ENCODE data around the gene C12orf50. TPM values are rescaled to one million over a fixed set of nuclear protein-coding genes. Genes with fewer than 3 reads are reported as not detected.

C12orf50 gene
- total RNA-seq, 4 donors from 2014 or later = not detected

GRCh38 chr12:88015825-88016224 lies 13.4 kb downstream of the C12orf50 start:
- DNase-seq (ENCODE audit: low spot score in 2 of 2) = no peak
- WGBS, 2 donors = 32 to 35% methylated on average over 1 of the region's 1 CpG
- intact Hi-C loops (cut with DNase I; ENCODE audit: low total_unique reads) = no loop called here
- TF ChIP-seq CTCF (IDR thresholded peaks at IDR 0.05) (no peak), POLR2A (IDR thresholded peaks at IDR 0.05) (no peak)
- H3K4me3 ChIP-seq (ENCODE audit: low read depth, poor library complexity, severe bottlenecking) = no peak overlapping the region

GRCh38 chr12:88011755-88012154 lies 17.4 kb downstream of the C12orf50 start:
- H3K4me3 ChIP-seq (ENCODE audit: low read depth, poor library complexity, severe bottlenecking) = no peak overlapping the region
- no peak for DNase-seq (ENCODE audit: low spot score in 2 of 2)
- 68 to 73% methylated on average over 5 of the region's 5 CpGs for WGBS, 2 donors
- TF ChIP-seq CTCF (IDR thresholded peaks at IDR 0.05) (no peak), POLR2A (IDR thresholded peaks at IDR 0.05) (no peak)
- intact Hi-C loops (cut with DNase I; ENCODE audit: low total_unique reads) = no loop called here

DNA sequence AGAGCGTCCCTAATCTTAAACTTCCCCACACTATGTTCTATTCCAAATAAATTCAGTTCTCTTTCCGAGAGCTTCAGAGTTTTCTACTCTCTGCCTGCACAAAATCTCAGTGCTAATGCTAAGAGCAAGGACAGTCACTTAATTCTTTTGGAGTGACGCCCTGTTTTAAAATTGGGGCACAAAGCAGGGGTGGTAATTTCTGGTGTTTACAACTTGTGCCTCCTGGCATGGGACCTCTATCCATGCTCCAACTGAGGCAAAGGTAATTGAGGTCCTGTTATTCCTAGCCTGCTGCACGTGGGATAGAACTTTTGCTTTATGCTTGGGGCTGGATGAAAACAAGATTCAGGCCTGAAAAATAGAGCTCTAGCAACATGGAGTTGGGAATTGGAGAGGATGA lies 22.9 kb downstream of the C12orf50 start:
- 82 to 88% methylated on average over 4 of the region's 4 CpGs for WGBS, 2 donors
- TF ChIP-seq POLR2A (IDR thresholded peaks at IDR 0.05) = no peak
- TF ChIP-seq CTCF (IDR thresholded peaks at IDR 0.05) = no peak

DNA sequence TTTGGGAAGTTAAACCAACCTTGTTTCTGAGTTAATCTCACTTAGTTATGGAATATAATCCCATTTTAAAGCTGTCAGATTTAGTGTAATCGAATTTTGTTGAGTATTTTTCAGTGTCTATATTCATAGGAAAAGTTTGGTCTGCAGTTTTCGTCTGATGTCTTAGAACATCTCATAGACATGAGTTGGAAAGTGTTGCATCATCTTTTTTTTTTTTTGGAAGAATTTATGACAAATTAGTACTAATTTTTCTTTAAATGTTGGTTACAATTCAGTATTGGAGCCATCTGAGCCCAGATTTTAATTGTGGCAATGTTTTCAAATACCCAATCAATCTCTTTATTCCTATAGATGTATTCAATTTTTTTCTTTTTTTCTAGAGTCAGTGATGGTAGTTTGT lies 27.9 kb downstream of the C12orf50 start:
- 79 to 85% methylated on average over 2 of the region's 2 CpGs for WGBS, 2 donors
- no peak for DNase-seq (ENCODE audit: low spot score in 2 of 2)
- TF ChIP-seq CTCF (IDR thresholded peaks at IDR 0.05) = no peak
- TF ChIP-seq POLR2A (IDR thresholded peaks at IDR 0.05) = no peak
- no peak overlapping the region for H3K4me3 ChIP-seq (ENCODE audit: low read depth, poor library complexity, severe bottlenecking)
- intact Hi-C loops (cut with DNase I; ENCODE audit: low total_unique reads) = no loop called here

More for the DNA sequence above, 22.9 kb downstream of the C12orf50 start:
- no peak overlapping the region for H3K4me3 ChIP-seq (ENCODE audit: low read depth, poor library complexity, severe bottlenecking)
- intact Hi-C loops (cut with DNase I; ENCODE audit: low total_unique reads) = no loop called here
- DNase-seq (ENCODE audit: low spot score in 2 of 2) = no peak

- intact Hi-C loops (cut with DNase I; ENCODE audit: low total_unique reads) = no loop called here
- WGBS, 2 donors = 2 to 3% methylated on average over 8 of the region's 8 CpGs
- peak in 1 of 2 donors; percentile 52 for DNase-seq (ENCODE audit: low spot score in 2 of 2)
- TF ChIP-seq CTCF (IDR thresholded peaks at IDR 0.05) = no peak
- no peak for TF ChIP-seq POLR2A (IDR thresholded peaks at IDR 0.05)
- H3K4me3 ChIP-seq (ENCODE audit: low read depth, poor library complexity, severe bottlenecking) = no peak overlapping the region
Measured at GRCh38 chr12:87995581-87996178, 33.5 kb downstream of the C12orf50 start.

DNA sequence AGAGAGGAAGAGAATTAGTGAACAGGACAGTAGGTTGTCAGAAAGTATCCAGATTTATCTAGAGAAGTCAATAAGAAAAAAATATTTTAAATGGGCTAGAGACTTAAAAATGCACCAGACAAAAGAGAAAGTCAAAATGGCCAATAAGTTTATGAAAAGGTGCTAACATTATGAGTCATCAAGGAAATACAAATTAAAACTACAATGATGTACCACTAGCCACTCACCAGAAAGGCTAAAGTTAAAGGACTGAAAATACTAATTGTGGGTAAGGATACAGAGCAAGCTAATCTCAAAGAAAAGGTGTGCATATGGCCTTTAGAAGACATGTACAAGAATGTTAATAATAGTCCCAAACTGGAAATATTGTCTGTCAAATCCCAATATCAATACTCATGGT lies 37.7 kb downstream of the C12orf50 start:
- TF ChIP-seq CTCF (IDR thresholded peaks at IDR 0.05) (no peak), POLR2A (IDR thresholded peaks at IDR 0.05) (no peak)
- intact Hi-C loops (cut with DNase I; ENCODE audit: low total_unique reads) = no loop called here
- H3K4me3 ChIP-seq (ENCODE audit: low read depth, poor library complexity, severe bottlenecking) = no peak overlapping the region
- no peak for DNase-seq (ENCODE audit: low spot score in 2 of 2)

All from lower leg skin (tissue), 4 donors.